GM12801 (cell line): ENCODE measurements around the gene DAB2.

Source experiments
- CTCF ChIP-seq: IDR thresholded peaks from one replicate; pipeline ENCODE4 v1.5.1; 2011; ENCODE audit warnings: control low read depth; ENCODE audit not compliant: insufficient read length; ENCODE audit errors: extremely low read depth

The DAB2 gene

GRCh38 chr5:39417979-39418378 is 6.8 kb downstream of the DAB2 start:
- no peak for TF ChIP-seq CTCF

DNA sequence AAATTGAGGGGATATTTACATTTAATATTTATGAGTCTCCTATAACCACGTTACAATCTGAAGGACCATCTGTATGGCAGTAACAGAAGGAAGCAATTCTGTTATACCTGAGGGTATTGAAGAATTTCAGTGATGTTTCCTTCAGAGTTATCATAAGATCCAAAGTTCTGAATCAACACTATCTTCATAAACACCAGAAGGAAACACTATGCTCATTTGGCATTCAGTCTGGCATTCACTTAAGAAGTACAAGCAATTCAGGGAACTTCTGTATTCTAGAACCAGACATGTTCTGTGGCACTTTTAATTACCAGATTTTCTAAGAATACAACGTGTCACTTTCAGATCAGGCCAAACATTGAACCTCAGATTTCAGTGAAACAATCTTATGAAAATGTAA is 9.6 kb downstream of the DAB2 start:
- TF ChIP-seq CTCF, result no peak

GRCh38 chr5:39414426-39414825 is 10.4 kb downstream of the DAB2 start:
- TF ChIP-seq CTCF, result no peak

DNA sequence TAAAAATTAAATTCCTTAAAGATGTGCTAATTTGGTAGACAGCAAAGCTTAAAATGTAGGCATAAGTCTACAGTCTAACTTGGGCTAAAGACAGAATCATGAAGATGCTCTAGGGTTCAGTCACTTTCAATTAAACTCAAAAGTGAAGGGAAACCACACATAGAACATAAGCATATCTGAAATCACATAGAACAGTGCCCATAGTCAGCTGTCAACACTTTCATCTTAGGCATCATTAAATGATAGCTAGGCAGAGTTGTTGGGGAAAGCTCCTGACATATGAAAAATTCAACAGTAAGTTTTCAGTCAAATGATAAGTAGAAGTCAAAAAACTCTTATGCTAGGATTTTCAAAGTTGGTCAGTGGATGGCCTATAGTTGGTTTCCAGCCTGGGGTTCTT is 11.0 kb downstream of the DAB2 start:
- TF ChIP-seq CTCF, result no peak

DNA sequence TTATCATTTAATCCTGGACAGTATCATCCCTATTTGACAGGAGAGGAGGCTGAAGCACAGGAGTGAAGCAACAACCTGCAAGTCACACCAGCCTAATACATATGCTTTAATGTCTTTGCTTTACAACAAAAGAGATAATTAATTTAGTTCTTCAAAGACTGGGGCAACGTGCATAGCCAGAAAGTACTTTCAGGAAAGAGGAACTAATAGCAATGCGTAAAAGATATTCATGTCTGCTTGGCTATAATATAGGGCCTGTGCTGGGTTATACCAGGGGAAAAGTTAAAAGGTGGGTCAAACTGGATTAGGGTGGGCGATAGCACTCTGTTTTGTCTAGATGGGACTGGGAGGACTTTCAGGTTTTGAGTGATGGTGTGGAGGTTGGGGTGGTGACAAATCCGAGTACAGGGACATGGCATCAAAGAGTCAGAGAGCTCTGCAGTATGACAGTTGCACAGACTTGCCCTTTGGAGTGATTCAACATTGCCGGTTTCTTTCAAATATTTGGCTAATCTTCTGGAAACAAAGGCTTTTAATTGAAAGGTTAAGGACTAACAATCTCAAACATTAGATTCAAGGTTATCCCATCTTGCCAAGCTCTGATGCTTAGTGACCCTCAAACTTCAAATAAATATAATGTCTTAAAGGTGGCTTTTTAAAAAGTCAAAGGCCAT is 11.9 kb downstream of the DAB2 start:
- TF ChIP-seq CTCF, result no peak

- no peak for TF ChIP-seq CTCF
Measured at GRCh38 chr5:39411985-39412384, 12.8 kb downstream of the DAB2 start.

- TF ChIP-seq CTCF, result no peak
Measured at GRCh38 chr5:39411061-39411460, 13.7 kb downstream of the DAB2 start.
